HG03064 (cell line): ENCODE measurements around the gene MBNL1.
"Not testable (repeated sequence)": the region's sequence is repeated elsewhere in the genome, so short reads cannot be mapped to it uniquely, and the experiment has no call there.

Experiments used
- ATAC-seq: cut with Tn5 transposase; IDR thresholded peaks from one replicate; pipeline ENCODE4 v1.9.1; 2021; ENCODE audit warnings: low read depth; ENCODE audit not compliant: unreplicated experiment

MBNL1 gene

GRCh38 chr3:152315623-152316022 lies 46.9 kb downstream of the MBNL1 start:
- ATAC-seq, result no peak

- no peak for ATAC-seq
Observed at GRCh38 chr3:152316318-152316717, 47.6 kb downstream of the MBNL1 start.

- ATAC-seq, result no peak
Observed at GRCh38 chr3:152317184-152317583, 48.5 kb downstream of the MBNL1 start.

- no peak for ATAC-seq
Observed at GRCh38 chr3:152317956-152318355, 49.2 kb downstream of the MBNL1 start.

GRCh38 chr3:152318512-152318911 lies 49.8 kb downstream of the MBNL1 start:
- no peak for ATAC-seq

GRCh38 chr3:152319256-152319655 lies 50.5 kb downstream of the MBNL1 start:
- no peak for ATAC-seq

- no peak for ATAC-seq
Observed at GRCh38 chr3:152319831-152320617, 51.3 kb downstream of the MBNL1 start.

GRCh38 chr3:152321200-152321954 lies 52.6 kb downstream of the MBNL1 start:
- ATAC-seq, result no peak

- no peak for ATAC-seq
Observed at GRCh38 chr3:152321955-152322377, 53.2 kb downstream of the MBNL1 start.

GRCh38 chr3:152322756-152323155 lies 54.0 kb downstream of the MBNL1 start:
- ATAC-seq, result peak; percentile 63

- ATAC-seq, result peak; percentile 78
Observed at GRCh38 chr3:152323834-152324233, 55.1 kb downstream of the MBNL1 start.

- no peak for ATAC-seq
Observed at GRCh38 chr3:152325136-152325535, 56.4 kb downstream of the MBNL1 start.

GRCh38 chr3:152327203-152327602 lies 58.5 kb downstream of the MBNL1 start:
- ATAC-seq, result no peak

GRCh38 chr3:152328841-152329240 lies 60.1 kb downstream of the MBNL1 start:
- no peak for ATAC-seq

GRCh38 chr3:152330559-152330958 lies 61.8 kb downstream of the MBNL1 start:
- no peak for ATAC-seq

- ATAC-seq, result no peak
Observed at GRCh38 chr3:152331018-152331541, 62.4 kb downstream of the MBNL1 start.

GRCh38 chr3:152331998-152332397 lies 63.3 kb downstream of the MBNL1 start:
- ATAC-seq, result no peak

GRCh38 chr3:152333928-152334327 lies 65.2 kb downstream of the MBNL1 start:
- no peak for ATAC-seq

- no peak for ATAC-seq
Observed at GRCh38 chr3:152334761-152335160, 66.0 kb downstream of the MBNL1 start.

GRCh38 chr3:152335273-152335672 lies 66.5 kb downstream of the MBNL1 start:
- no peak for ATAC-seq

- ATAC-seq, result not testable (repeated sequence)
Observed at GRCh38 chr3:152337337-152337736, 68.6 kb downstream of the MBNL1 start.
